ENCODE data around the gene CNOT4.

CNOT4 gene

DNA sequence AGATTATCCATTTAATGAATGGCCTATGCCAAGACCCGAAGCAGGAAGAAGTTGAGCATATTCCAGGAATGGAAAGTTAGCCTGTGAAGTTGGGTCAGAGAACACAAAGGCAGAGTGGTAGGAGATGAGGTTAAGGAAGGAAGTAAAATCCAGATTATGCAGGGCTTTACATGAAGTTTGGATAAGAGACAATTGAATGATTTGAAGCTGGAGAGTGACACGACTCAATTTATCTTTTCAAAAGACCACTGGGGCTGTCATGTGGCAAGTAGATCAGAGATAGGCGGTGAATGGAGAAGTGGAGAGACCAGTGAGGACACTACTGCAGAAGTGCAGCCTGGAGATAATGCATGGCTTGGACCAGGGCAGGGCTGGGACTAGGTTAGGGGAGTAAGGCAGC is 7.2 kb upstream of the CNOT4 start:
- DNase-seq (no peak), ATAC-seq (ENCODE audit: insufficient read depth, low read depth) (no peak)
- no peak overlapping the region for H3K4me2 ChIP-seq (ENCODE audit: insufficient read depth, low read length)
- H3K9ac ChIP-seq (ENCODE audit: low read depth, low read length), result no peak overlapping the region
- H3K9me3 ChIP-seq (ENCODE audit: insufficient read depth, low read length, severe bottlenecking), result no peaks in the 10 kb centered on the region
- TF ChIP-seq EZH2 (IDR thresholded peaks at IDR 0.05; ENCODE audit: borderline replicate concordance, low read depth, low read length, severe bottlenecking), result no peak
- TF ChIP-seq, protein P1, sequence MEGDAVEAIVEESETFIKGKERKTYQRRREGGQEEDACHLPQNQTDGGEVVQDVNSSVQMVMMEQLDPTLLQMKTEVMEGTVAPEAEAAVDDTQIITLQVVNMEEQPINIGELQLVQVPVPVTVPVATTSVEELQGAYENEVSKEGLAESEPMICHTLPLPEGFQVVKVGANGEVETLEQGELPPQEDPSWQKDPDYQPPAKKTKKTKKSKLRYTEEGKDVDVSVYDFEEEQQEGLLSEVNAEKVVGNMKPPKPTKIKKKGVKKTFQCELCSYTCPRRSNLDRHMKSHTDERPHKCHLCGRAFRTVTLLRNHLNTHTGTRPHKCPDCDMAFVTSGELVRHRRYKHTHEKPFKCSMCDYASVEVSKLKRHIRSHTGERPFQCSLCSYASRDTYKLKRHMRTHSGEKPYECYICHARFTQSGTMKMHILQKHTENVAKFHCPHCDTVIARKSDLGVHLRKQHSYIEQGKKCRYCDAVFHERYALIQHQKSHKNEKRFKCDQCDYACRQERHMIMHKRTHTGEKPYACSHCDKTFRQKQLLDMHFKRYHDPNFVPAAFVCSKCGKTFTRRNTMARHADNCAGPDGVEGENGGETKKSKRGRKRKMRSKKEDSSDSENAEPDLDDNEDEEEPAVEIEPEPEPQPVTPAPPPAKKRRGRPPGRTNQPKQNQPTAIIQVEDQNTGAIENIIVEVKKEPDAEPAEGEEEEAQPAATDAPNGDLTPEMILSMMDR (IDR thresholded peaks at IDR 0.05; ENCODE audit: borderline replicate concordance, extremely low read depth, low read length, poor library complexity, severe bottlenecking), result no peak
- no peak overlapping the region for H3K27ac ChIP-seq (ENCODE audit: low read length)
- H3K79me2 ChIP-seq (ENCODE audit: insufficient read depth, low read length), result no peaks in the 10 kb centered on the region
- H3K4me3 ChIP-seq (ENCODE audit: low read depth in 1 of 2, low read length in 2 of 2), result no peak overlapping the region
- no peaks in the 10 kb centered on the region for H3K27me3 ChIP-seq (ENCODE audit: insufficient read depth, low read length, poor library complexity)
- no peaks in the 10 kb centered on the region for H3K36me3 ChIP-seq (ENCODE audit: insufficient read depth, low read length)
- no peaks in the 10 kb centered on the region for H4K20me1 ChIP-seq (ENCODE audit: insufficient read depth, low read length)
- H2AFZ ChIP-seq (ENCODE audit: low read depth, low read length), result no peak overlapping the region
- H3K4me1 ChIP-seq (ENCODE audit: insufficient read depth, low read length), result no peaks in the 10 kb centered on the region

GRCh38 chr7:135514856-135515255 is 5.0 kb upstream of the CNOT4 start:
- ATAC-seq (ENCODE audit: insufficient read depth, low read depth), result no peak
- H3K79me2 ChIP-seq (ENCODE audit: insufficient read depth, low read length), result peaks cover under 1% of the 10 kb centered on the region
- no peak overlapping the region for H3K9ac ChIP-seq (ENCODE audit: low read depth, low read length)
- DNase-seq, result no peak
- H3K4me2 ChIP-seq (ENCODE audit: insufficient read depth, low read length), result no peak overlapping the region
- no peak overlapping the region for H2AFZ ChIP-seq (ENCODE audit: low read depth, low read length)
- no peak overlapping the region for H3K4me3 ChIP-seq (ENCODE audit: low read depth in 1 of 2, low read length in 2 of 2)
- H3K9me3 ChIP-seq (ENCODE audit: insufficient read depth, low read length, severe bottlenecking), result no peaks in the 10 kb centered on the region
- no peaks in the 10 kb centered on the region for H3K27me3 ChIP-seq (ENCODE audit: insufficient read depth, low read length, poor library complexity)
- TF ChIP-seq, protein P1 (IDR thresholded peaks at IDR 0.05; ENCODE audit: borderline replicate concordance, extremely low read depth, low read length, poor library complexity, severe bottlenecking), result no peak
- no peak for TF ChIP-seq EZH2 (IDR thresholded peaks at IDR 0.05; ENCODE audit: borderline replicate concordance, low read depth, low read length, severe bottlenecking)
- no peak overlapping the region for H3K27ac ChIP-seq (ENCODE audit: low read length)
- no peaks in the 10 kb centered on the region for H4K20me1 ChIP-seq (ENCODE audit: insufficient read depth, low read length)
- peaks cover 7% of the 10 kb centered on the region for H3K4me1 ChIP-seq (ENCODE audit: insufficient read depth, low read length)
- no peaks in the 10 kb centered on the region for H3K36me3 ChIP-seq (ENCODE audit: insufficient read depth, low read length)

DNA sequence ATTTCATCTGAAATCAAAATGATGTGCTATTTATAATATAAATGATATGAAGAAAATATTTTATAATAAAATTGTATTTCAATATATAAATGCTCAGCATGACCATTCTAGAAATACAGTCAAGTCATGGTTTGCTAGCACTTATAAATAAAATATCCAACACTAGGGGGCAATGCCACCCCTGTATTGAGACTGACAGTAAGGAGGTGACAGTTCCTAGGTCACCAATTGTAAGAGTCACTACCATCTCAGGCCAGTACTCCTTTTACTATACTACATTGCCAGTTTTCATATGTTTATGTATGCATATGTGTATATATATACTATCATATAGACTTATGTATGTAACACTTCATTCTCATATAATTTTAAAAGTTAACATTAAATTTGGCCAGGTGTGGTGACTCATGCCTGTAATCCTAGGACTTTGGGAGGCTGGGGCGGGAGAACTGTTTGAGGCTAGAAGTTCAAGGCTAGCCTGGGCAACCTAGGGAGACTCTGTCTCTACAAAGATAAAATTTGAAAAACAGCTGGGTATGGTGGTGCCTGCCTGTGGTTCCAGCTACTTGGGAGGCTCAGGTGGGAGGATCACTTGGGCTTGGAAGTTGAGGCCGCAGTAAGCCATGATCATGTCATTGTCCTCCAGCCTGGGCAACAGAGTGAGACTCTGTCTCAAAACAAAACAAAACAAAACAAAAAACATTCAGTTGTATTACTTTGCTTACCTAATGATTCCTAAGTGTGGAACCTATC is 2.4 kb upstream of the CNOT4 start:
- Histone ChIP-seq H3K9ac (ENCODE audit: low read depth, low read length) (no peak overlapping the region), H3K4me2 (ENCODE audit: insufficient read depth, low read length) (no peak overlapping the region), H3K27ac (ENCODE audit: low read length) (no peak overlapping the region), H4K20me1 (ENCODE audit: insufficient read depth, low read length) (peaks cover 5% of the 10 kb centered on the region; the same call in 1 of the 2 replicates), H3K27me3 (ENCODE audit: insufficient read depth, low read length, poor library complexity) (no peaks in the 10 kb centered on the region), H3K79me2 (ENCODE audit: insufficient read depth, low read length) (peaks cover 26% of the 10 kb centered on the region), H3K36me3 (ENCODE audit: insufficient read depth, low read length) (no peaks in the 10 kb centered on the region), H2AFZ (ENCODE audit: low read depth, low read length) (no peak overlapping the region), H3K9me3 (ENCODE audit: insufficient read depth, low read length, severe bottlenecking) (no peaks in the 10 kb centered on the region), H3K4me1 (ENCODE audit: insufficient read depth, low read length) (peaks cover 22% of the 10 kb centered on the region), H3K4me3 (ENCODE audit: low read depth in 1 of 2, low read length in 2 of 2) (no peak overlapping the region)
- ATAC-seq (ENCODE audit: insufficient read depth, low read depth) (peak; percentile 27; the same call in 2 of the 3 replicates), DNase-seq (peak; percentile 44)
- TF ChIP-seq, protein P1 (IDR thresholded peaks at IDR 0.05; ENCODE audit: borderline replicate concordance, extremely low read depth, low read length, poor library complexity, severe bottlenecking), result peak; percentile 67
- TF ChIP-seq EZH2 (IDR thresholded peaks at IDR 0.05; ENCODE audit: borderline replicate concordance, low read depth, low read length, severe bottlenecking), result no peak

Data from DND-41 (cell line).